Iris pigment epithelial cell (primary cell): ENCODE measurements around the gene GALNT2.

Experiments
- DNase-seq: peaks from one replicate; pipeline ENCODE4 v3.0.0-alpha.2; 2011; ENCODE audit warnings: low read depth

Gene GALNT2

GRCh38 chr1:230112782-230113181, 45.7 kb downstream of the GALNT2 start:
- no peak for DNase-seq

GRCh38 chr1:230113235-230113592, 46.2 kb downstream of the GALNT2 start:
- no peak for DNase-seq

GRCh38 chr1:230113593-230114236, 46.7 kb downstream of the GALNT2 start:
- peak; percentile 97 for DNase-seq

- peak; percentile 70 for DNase-seq
These were observed 47.2 kb downstream of the GALNT2 start for GRCh38 chr1:230114237-230114651.

GRCh38 chr1:230117694-230118093, 50.7 kb downstream of the GALNT2 start:
- no peak for DNase-seq

- DNase-seq = no peak
These were observed 52.3 kb downstream of the GALNT2 start for GRCh38 chr1:230119340-230119739.

- DNase-seq = no peak
These were observed 53.4 kb downstream of the GALNT2 start for GRCh38 chr1:230120289-230120920.

- no peak for DNase-seq
These were observed 53.9 kb downstream of the GALNT2 start for GRCh38 chr1:230120921-230121381.

- DNase-seq = no peak
These were observed 54.9 kb downstream of the GALNT2 start for GRCh38 chr1:230121950-230122349.

GRCh38 chr1:230122366-230123279, 55.6 kb downstream of the GALNT2 start:
- no peak for DNase-seq

- peak; percentile 41 for DNase-seq
These were observed 56.5 kb downstream of the GALNT2 start for GRCh38 chr1:230123280-230124185.

- DNase-seq = no peak
These were observed 57.4 kb downstream of the GALNT2 start for GRCh38 chr1:230124186-230125128.

- DNase-seq = no peak
These were observed 58.1 kb downstream of the GALNT2 start for GRCh38 chr1:230125141-230125540.

GRCh38 chr1:230125640-230126528, 58.8 kb downstream of the GALNT2 start:
- no peak for DNase-seq

GRCh38 chr1:230126529-230127104, 59.6 kb downstream of the GALNT2 start:
- no peak for DNase-seq

- no peak for DNase-seq
These were observed 60.3 kb downstream of the GALNT2 start for GRCh38 chr1:230127105-230128054.

- no peak for DNase-seq
These were observed 61.7 kb downstream of the GALNT2 start for GRCh38 chr1:230128569-230129285.
